ENCODE results near the gene PLCL1.

DNA sequence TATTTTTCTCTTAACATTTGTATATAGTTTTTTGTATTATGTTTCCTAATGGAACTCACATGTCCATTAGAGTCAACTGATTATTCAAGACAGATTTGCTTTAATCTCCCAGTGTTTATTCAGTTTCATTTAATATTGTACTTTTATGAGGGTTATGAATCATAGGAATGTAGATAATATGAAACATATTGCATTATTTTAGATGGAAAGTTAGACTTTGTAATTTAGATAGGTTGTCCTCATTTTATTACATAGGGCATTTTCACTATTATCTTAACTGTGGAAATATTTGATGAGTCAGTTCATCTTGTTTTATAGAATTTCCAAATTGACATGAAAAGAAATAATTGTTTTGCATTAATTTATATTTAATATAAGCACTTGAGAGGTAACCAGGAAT, 240.8 kb downstream of the PLCL1 start:
- TF ChIP-seq, protein P1, sequence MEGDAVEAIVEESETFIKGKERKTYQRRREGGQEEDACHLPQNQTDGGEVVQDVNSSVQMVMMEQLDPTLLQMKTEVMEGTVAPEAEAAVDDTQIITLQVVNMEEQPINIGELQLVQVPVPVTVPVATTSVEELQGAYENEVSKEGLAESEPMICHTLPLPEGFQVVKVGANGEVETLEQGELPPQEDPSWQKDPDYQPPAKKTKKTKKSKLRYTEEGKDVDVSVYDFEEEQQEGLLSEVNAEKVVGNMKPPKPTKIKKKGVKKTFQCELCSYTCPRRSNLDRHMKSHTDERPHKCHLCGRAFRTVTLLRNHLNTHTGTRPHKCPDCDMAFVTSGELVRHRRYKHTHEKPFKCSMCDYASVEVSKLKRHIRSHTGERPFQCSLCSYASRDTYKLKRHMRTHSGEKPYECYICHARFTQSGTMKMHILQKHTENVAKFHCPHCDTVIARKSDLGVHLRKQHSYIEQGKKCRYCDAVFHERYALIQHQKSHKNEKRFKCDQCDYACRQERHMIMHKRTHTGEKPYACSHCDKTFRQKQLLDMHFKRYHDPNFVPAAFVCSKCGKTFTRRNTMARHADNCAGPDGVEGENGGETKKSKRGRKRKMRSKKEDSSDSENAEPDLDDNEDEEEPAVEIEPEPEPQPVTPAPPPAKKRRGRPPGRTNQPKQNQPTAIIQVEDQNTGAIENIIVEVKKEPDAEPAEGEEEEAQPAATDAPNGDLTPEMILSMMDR (conservative IDR thresholded peaks at IDR 0.05), result no peak
- no peak for TF ChIP-seq EZH2 (IDR thresholded peaks at IDR 0.05; ENCODE audit: low read depth)

All from PC-9 (cell line).